ENCODE measurements around the gene JDP2.

DNA sequence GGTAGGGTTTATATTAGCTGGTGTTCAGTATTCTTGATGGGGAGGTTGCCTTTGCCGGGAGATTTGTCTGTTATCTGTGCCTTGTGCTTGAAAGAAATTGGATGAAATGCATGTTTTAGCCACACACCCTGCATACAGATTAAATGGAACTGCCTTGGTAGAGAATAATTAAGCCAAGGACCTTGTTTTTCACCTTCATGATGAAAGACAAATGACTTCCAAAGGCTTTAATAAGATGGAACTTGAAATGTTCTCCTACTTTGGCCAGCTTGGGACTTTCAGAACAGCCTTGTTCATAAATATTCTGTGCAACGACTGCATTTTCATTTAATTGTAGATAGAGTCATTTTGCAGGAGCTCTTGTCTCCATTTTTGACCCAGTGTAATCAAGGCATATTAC is 21.2 kb downstream of the JDP2 start:
- TF ChIP-seq MZF1 (tag by site-specific recombination; IDR thresholded peaks at IDR 0.05; ENCODE audit: borderline replicate concordance) = no peak
- TF ChIP-seq ZFP3 (tag by site-specific recombination; IDR thresholded peaks at IDR 0.05; ENCODE audit: low read depth) = no peak
- TF ChIP-seq, protein P1, sequence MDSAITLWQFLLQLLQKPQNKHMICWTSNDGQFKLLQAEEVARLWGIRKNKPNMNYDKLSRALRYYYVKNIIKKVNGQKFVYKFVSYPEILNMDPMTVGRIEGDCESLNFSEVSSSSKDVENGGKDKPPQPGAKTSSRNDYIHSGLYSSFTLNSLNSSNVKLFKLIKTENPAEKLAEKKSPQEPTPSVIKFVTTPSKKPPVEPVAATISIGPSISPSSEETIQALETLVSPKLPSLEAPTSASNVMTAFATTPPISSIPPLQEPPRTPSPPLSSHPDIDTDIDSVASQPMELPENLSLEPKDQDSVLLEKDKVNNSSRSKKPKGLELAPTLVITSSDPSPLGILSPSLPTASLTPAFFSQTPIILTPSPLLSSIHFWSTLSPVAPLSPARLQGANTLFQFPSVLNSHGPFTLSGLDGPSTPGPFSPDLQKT (IDR thresholded peaks at IDR 0.05; ENCODE audit: borderline replicate concordance, low read depth, low read length) = no peak
- TF ChIP-seq, protein P2, sequence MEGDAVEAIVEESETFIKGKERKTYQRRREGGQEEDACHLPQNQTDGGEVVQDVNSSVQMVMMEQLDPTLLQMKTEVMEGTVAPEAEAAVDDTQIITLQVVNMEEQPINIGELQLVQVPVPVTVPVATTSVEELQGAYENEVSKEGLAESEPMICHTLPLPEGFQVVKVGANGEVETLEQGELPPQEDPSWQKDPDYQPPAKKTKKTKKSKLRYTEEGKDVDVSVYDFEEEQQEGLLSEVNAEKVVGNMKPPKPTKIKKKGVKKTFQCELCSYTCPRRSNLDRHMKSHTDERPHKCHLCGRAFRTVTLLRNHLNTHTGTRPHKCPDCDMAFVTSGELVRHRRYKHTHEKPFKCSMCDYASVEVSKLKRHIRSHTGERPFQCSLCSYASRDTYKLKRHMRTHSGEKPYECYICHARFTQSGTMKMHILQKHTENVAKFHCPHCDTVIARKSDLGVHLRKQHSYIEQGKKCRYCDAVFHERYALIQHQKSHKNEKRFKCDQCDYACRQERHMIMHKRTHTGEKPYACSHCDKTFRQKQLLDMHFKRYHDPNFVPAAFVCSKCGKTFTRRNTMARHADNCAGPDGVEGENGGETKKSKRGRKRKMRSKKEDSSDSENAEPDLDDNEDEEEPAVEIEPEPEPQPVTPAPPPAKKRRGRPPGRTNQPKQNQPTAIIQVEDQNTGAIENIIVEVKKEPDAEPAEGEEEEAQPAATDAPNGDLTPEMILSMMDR (tag by site-specific recombination; IDR thresholded peaks at IDR 0.05) = no peak

Measured in HEK293 (cell line).